Activated CD8-positive, alpha-beta memory T cell treated with anti-CD3 and anti-CD28 coated beads for 36 hours (primary cell): ENCODE measurements around the gene BRWD1. TPM values are rescaled to one million over a fixed set of nuclear protein-coding genes. Genes with fewer than 3 reads are reported as not detected.
"Not testable (repeated sequence)": the region's sequence is repeated elsewhere in the genome, so short reads cannot be mapped to it uniquely, and the experiment has no call there.

Experiments
- CTCF ChIA-PET: fragments of 350-600 bp; sonication (Branson Sonifier 250); formaldehyde crosslinking; loops from one replicate; lab custom pipeline; 2021; ENCODE audit warnings: antibody characterized with exemption; lab: Charles Lee
- POLR2A ChIA-PET: fragments of 350-600 bp; sonication (Branson Sonifier 250); formaldehyde crosslinking; loops from one replicate; lab custom pipeline; 2021; ENCODE audit warnings: antibody characterized with exemption; lab: Charles Lee
- total RNA-seq, 2 experiments: library from RNA; stranded (reverse); gene quantifications; one replicate each; pipeline ENCODE4 v1.2.3, GENCODE V29; 2021

Gene BRWD1
- total RNA-seq, 2 experiments from 2014 or later: 19.7 to 21.2 TPM

DNA sequence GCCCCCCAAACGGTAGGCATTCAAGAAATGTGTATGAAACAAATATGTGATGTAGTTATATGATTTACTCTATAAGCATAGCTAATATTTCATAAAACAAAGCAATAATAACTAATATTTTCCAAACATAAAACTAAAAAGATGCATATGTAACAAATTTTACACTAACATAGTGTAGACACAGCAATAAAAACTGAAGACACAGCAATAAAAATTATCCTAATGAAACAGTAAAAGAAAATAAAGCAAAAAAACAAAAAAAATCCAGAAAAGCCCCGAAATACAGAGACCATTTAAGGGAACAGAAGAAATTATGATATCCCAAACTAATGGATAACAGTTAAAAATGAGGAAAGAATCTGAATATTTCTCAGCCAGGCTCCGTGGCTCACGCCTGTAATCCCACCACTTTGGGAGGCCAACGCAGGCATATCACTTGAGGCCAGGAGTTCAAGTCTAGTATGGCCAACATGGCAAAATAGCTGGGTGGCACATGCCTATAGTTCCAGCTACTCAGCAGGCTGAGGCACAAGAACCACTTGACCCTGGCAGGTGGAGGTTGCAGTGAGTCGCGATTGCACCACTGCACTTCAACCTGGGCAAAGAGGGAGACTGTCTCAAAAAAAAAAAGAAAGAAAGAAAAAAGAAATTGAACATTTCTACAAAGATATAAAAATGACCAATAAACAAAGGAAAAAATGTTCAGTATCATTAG, 92.0 kb downstream of the BRWD1 start:
- POLR2A ChIA-PET: no interaction called here
- CTCF ChIA-PET: no interaction called here

- POLR2A ChIA-PET: not testable (repeated sequence)
- CTCF ChIA-PET: interaction anchor here (0.7 kb wide), 2 partner anchors 155 to 221 kb away, joined by 3 to 5 read pairs; no protein-coding TSS in a partner anchor
Observed at GRCh38 chr21:39220875-39221274, 92.6 kb downstream of the BRWD1 start.

- ChIA-PET POLR2A (no interaction called here), CTCF (no interaction called here)
Observed at GRCh38 chr21:39220150-39220549, 93.3 kb downstream of the BRWD1 start.

GRCh38 chr21:39218082-39218409, 95.4 kb downstream of the BRWD1 start:
- ChIA-PET POLR2A (interaction anchor here (0.7 kb wide), 1 partner anchor 112 kb away, joined by 3 read pairs; no protein-coding TSS in a partner anchor), CTCF (no interaction called here)

DNA sequence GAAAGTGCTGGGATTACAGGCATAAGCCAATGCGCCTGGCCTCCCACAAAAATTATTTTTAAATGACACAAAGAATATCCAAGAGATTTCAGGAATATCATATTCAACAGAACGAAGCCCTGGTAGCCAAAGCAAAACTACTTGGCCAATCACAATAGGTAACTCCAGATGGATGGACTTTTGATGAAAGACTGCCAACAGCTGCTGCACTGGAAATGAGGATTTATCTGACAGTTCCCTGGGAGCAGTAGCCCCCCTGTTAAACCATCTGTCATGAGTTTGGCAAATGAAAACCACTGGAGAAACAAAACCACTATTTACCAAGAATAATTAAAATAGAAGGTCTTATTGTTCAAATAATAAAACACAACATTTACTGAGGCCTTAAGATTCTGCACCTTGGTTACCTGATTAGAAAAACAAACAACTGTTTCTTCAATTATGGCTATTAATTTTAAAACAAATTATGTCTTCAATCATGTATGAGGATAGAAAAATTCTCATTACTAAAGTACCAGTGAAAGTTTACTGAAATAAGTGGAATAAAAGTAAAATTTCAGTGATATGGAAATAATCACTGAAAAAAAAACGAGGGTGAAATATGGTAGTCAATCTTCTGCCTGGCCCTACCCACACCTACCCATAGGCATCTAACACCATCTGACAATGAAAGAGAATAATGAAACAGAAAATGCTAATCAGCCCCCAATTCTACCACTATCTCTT, 95.9 kb downstream of the BRWD1 start:
- ChIA-PET POLR2A (interaction anchor here (0.7 kb wide), 1 partner anchor 113 kb away, joined by 3 read pairs; no protein-coding TSS in a partner anchor), CTCF (no interaction called here)

- ChIA-PET POLR2A (no interaction called here), CTCF (no interaction called here)
Observed at GRCh38 chr21:39216290-39216689, 97.1 kb downstream of the BRWD1 start.

GRCh38 chr21:39215078-39215477, 98.4 kb downstream of the BRWD1 start:
- CTCF ChIA-PET: no interaction called here
- POLR2A ChIA-PET: no interaction called here

- CTCF ChIA-PET: no interaction called here
- POLR2A ChIA-PET: no interaction called here
Observed at GRCh38 chr21:39209334-39209688, 104.1 kb downstream of the BRWD1 start.

- ChIA-PET CTCF (no interaction called here), POLR2A (no interaction called here)
Observed at GRCh38 chr21:39208624-39209333, 104.7 kb downstream of the BRWD1 start.

GRCh38 chr21:39204134-39204533, 109.3 kb downstream of the BRWD1 start:
- POLR2A ChIA-PET: no interaction called here
- CTCF ChIA-PET: no interaction called here

- POLR2A ChIA-PET: no interaction called here
- CTCF ChIA-PET: no interaction called here
Observed at GRCh38 chr21:39198800-39199199, 114.6 kb downstream of the BRWD1 start.

DNA sequence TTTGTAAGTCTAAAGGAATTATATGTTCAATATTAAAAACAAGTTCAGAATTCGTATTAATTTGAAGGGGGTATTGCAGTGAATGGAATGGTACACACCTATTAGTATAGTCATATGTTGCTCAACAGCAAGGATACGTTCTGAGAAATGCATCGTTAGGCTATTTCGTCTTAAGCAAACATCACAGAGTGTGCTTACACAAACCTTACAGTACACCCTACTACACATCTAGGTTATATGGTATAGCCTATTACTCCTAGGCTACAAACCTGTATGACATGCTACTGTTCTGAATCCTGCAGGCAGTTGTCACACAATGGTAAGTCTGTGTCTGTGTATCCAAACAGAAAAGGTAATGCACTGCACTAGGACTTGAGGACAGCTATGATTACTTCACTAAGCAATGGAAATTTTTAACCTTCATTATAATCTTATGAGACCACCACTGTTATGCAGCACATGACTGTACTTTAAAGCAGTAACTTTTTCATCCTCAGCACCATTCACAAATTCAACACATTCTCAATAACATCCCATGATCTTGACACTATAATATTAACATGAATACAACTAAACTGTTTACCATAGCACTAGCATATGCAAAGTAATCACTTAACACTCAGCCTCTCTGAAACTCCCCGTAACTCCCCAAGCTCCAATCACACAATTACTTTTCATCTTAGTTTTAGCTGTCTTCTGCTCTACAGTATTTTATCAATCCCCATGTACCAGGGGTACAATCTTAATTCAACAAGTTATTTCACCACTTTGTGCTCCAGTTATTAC, 115.8 kb downstream of the BRWD1 start:
- CTCF ChIA-PET: no interaction called here
- POLR2A ChIA-PET: no interaction called here

GRCh38 chr21:39196838-39197237, 116.6 kb downstream of the BRWD1 start:
- CTCF ChIA-PET: interaction anchor here (1.2 kb wide), 1 partner anchor 13 kb away, joined by 3 read pairs; the partner anchor contains the start of gene PSMG1
- POLR2A ChIA-PET: no interaction called here

GRCh38 chr21:39196310-39196709, 117.1 kb downstream of the BRWD1 start:
- POLR2A ChIA-PET: no interaction called here
- CTCF ChIA-PET: interaction anchor here (1.2 kb wide), 1 partner anchor 13 kb away, joined by 3 read pairs; the partner anchor contains the start of gene PSMG1

DNA sequence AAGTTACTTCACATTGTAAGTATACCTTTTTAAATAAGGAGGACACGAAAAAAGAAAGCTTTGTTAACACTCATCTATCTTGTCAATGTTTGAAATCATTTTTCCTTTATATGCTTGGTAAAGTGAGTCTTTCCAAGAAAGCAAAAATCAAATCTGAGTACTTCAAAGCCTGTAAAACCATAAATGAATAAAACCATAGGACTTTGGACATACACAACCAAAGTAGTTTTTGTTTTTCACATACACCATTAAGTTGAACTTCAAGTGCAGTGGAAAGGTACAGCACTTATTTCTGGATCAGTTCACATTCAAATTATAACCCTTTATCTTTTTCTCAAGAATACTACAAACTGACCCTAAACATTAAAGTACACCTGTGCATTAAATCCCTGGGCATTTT, 120.1 kb downstream of the BRWD1 start:
- ChIA-PET POLR2A (no interaction called here), CTCF (no interaction called here)

GRCh38 chr21:39189857-39190604, 123.4 kb downstream of the BRWD1 start:
- CTCF ChIA-PET: no interaction called here
- POLR2A ChIA-PET: interaction anchor here (0.6 kb wide), 2 partner anchors 154 to 455 kb away, joined by 3 to 9 read pairs; no protein-coding TSS in a partner anchor

- CTCF ChIA-PET: no interaction called here
- POLR2A ChIA-PET: no interaction called here
Observed at GRCh38 chr21:39188521-39189139, 124.8 kb downstream of the BRWD1 start.

DNA sequence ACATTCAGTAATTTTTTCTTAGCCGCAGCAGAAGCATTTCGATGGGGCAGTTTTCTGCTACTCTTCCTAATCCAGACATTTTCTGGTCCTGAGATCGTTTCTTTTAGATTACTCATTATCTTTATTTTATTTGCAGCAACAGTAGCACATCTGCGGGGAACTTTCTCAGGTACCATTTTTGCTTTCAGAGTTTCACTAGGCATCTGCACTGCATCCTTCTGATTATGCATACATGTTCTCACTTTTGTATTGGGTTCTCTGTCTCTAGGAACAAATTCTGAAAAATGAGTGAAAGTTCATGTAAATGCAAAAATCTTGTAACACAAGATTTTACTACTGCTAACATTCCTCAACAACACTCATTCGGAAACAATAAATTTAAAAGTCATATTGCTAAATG, 126.3 kb downstream of the BRWD1 start:
- ChIA-PET CTCF (no interaction called here), POLR2A (no interaction called here)
